CD4-positive, alpha-beta T cell (primary cell): Measurements from ENCODE around the gene RBMS2. TPM values are rescaled to one million over a fixed set of nuclear protein-coding genes. Genes with fewer than 3 reads are reported as not detected.

Experiments used
- ATAC-seq: fragments of 200-7000 bp; cut with Tn5 transposase; one replicate; pipeline ENCODE4 v1.10.0; 2022; ENCODE audit warnings: mild to moderate bottlenecking; ENCODE audit not compliant: poor library complexity
- CTCF ChIA-PET: fragments of 350-600 bp; sonication (Branson Sonifier 250); formaldehyde crosslinking; loops from one replicate; lab custom pipeline; 2021; ENCODE audit warnings: antibody characterized with exemption, inconsistent platforms; lab: Charles Lee
- POLR2A ChIA-PET: fragments of 350-600 bp; sonication (Branson Sonifier 250); formaldehyde crosslinking; loops from one replicate; lab custom pipeline; 2021; ENCODE audit warnings: antibody characterized with exemption, inconsistent platforms; lab: Charles Lee
- DNase-seq, 14 experiments: peaks; one replicate each; pipeline ENCODE4 v3.0.0-alpha.2; 2013 to 2020; ENCODE audit warnings: mixed read lengths in 2 of 14
- H3K27ac ChIP-seq, 2 donors: one replicate each; pipeline versions ENCODE4 v1.5.1 to v1.7.0; 2013; ENCODE audit warnings: low read length in 2 of 2, low read depth in 1 of 2, mild to moderate bottlenecking in 1 of 2
- H3K27me3 ChIP-seq, 2 experiments: 1 replicate in 1 of 2; 2 replicates in 1 of 2; pipeline versions ENCODE4 v1.6.1 to v1.7.0; 2013; ENCODE audit warnings: low read length in 2 of 2, control low read depth in 1 of 2, mild to moderate bottlenecking in 1 of 2, moderate library complexity in 1 of 2; ENCODE audit not compliant: insufficient read depth in 2 of 2, control insufficient read depth in 1 of 2
- H3K36me3 ChIP-seq: one replicate; pipeline ENCODE4 v1.6.1; 2013; ENCODE audit warnings: low read length, control low read depth; ENCODE audit not compliant: insufficient read depth
- H3K4me1 ChIP-seq: one replicate; pipeline ENCODE4 v1.6.1; 2013; ENCODE audit warnings: low read length, control low read depth; ENCODE audit not compliant: insufficient read depth
- H3K4me3 ChIP-seq: one replicate; pipeline ENCODE4 v1.5.1; 2013; ENCODE audit warnings: mild to moderate bottlenecking, low read length, moderate library complexity
- H3K9me3 ChIP-seq, 2 experiments: 1 replicate in 1 of 2; 2 replicates in 1 of 2; pipeline versions ENCODE4 v1.6.1 to v1.7.0; 2013; ENCODE audit warnings: low read length in 2 of 2, mild to moderate bottlenecking in 2 of 2, control low read depth in 1 of 2, moderate library complexity in 1 of 2; ENCODE audit not compliant: control insufficient read depth in 1 of 2, insufficient read depth in 1 of 2
- H3K27ac Mint-ChIP-seq: one replicate; pipeline ENCODE4 v1.8.0; 2020; ENCODE audit warnings: mixed read lengths
- H3K27me3 Mint-ChIP-seq: one replicate; pipeline ENCODE4 v1.8.0; 2021; ENCODE audit warnings: mixed read lengths
- H3K36me3 Mint-ChIP-seq: one replicate; pipeline ENCODE4 v1.8.0; 2021; ENCODE audit warnings: low read depth, mixed read lengths
- H3K4me1 Mint-ChIP-seq: one replicate; pipeline ENCODE4 v1.8.0; 2021; ENCODE audit warnings: low read depth, mixed read lengths
- H3K4me3 Mint-ChIP-seq: one replicate; pipeline ENCODE4 v1.8.0; 2020; ENCODE audit warnings: mild to moderate bottlenecking, mixed read lengths
- H3K9me3 Mint-ChIP-seq: one replicate; pipeline ENCODE4 v1.8.0; 2020; ENCODE audit warnings: mixed read lengths
- CTCF ChIP-seq: fragments of 200-600 bp; IDR thresholded peaks from one replicate; pipeline ENCODE4 v1.8.0; 2022; ENCODE audit warnings: antibody characterized with exemption, mild to moderate bottlenecking
- intact Hi-C, 2 experiments: fragments of 100-400 bp; cut with DNase I in 1 of 2; cut with micrococcal nuclease in 1 of 2; formaldehyde crosslinking; loops; one replicate each; pipeline versions ENCODE4 v1.15.1 to v1.9.0; 2023 to 2025; cut with DNase I, micrococcal nuclease
- total RNA-seq, 174 experiments: library from RNA in 2 of 174; stranded (reverse) in 2 of 174; gene quantifications; one replicate each; pipeline ENCODE4 v1.2.3 and lab custom pipeline; 2021 to 2026

The RBMS2 gene
- total RNA-seq, 2 experiments from 2014 or later, result 5.1 to 10.8 TPM

- Mint-ChIP-seq H3K4me1 (peaks cover 38% of the 10 kb centered on the region), H3K9me3 (no peaks in the 10 kb centered on the region)
- no peak for DNase-seq
Observed at GRCh38 chr12:56521209-56521589, 421 bp upstream of the RBMS2 start.

GRCh38 chr12:56522411-56523193 is 982 bp downstream of the RBMS2 start:
- intact Hi-C loops, result no loop called here
- Histone ChIP-seq H3K4me3 (peak overlapping the region; percentile 54), H3K9me3 (no peaks in the 10 kb centered on the region), H3K27ac (no peak overlapping the region), H3K27me3 (no peaks in the 10 kb centered on the region), H3K4me1 (peaks cover 20% of the 10 kb centered on the region), H3K36me3 (no peaks in the 10 kb centered on the region)
- TF ChIP-seq CTCF, result no peak
- H3K27me3 Mint-ChIP-seq, result no peaks in the 10 kb centered on the region
- ChIA-PET CTCF (interaction anchor here (1.3 to 1.4 kb wide), 2 partner anchors 8 to 51 kb away, joined by 4 read pairs; no protein-coding TSS in a partner anchor), POLR2A (interaction anchor here (0.9 to 3.1 kb wide), 13 partner anchors 8 to 589 kb away, joined by 3 to 18 read pairs (median 5); partner anchors contain the start of genes GLS2, PTGES3 and STAT6)
- no peaks in the 10 kb centered on the region for H3K9me3 Mint-ChIP-seq
- H3K36me3 Mint-ChIP-seq, result no peaks in the 10 kb centered on the region
- ATAC-seq, result no peak
- H3K4me3 Mint-ChIP-seq, result peak overlapping the region; percentile 98
- peaks cover 38% of the 10 kb centered on the region for H3K4me1 Mint-ChIP-seq
- H3K27ac Mint-ChIP-seq, result peak overlapping the region; percentile 71
- peak in 1 of 14 experiments; percentile 12 for DNase-seq

More at GRCh38 chr12:56521209-56521589, 421 bp upstream of the RBMS2 start:
- CTCF ChIA-PET, result interaction anchor here (1.3 kb wide), 1 partner anchor 52 kb away, joined by 4 read pairs; no protein-coding TSS in a partner anchor
- POLR2A ChIA-PET, result interaction anchor here (1.0 to 3.1 kb wide), 9 partner anchors 7 to 164 kb away, joined by 3 to 18 read pairs (median 5); no protein-coding TSS in a partner anchor
- Mint-ChIP-seq H3K27me3 (no peaks in the 10 kb centered on the region), H3K4me3 (peak overlapping the region; percentile 98), H3K27ac (peak overlapping the region; percentile 71), H3K36me3 (no peaks in the 10 kb centered on the region)
- Histone ChIP-seq H3K27ac (no peak overlapping the region), H3K4me3 (peak overlapping the region; percentile 54), H3K4me1 (peaks cover 20% of the 10 kb centered on the region), H3K9me3 (no peaks in the 10 kb centered on the region), H3K27me3 (no peaks in the 10 kb centered on the region), H3K36me3 (no peaks in the 10 kb centered on the region)
- TF ChIP-seq CTCF, result no peak
- ATAC-seq, result peak; percentile 73
- intact Hi-C loops, result loop anchor here in 1 of 2 experiments (2.0 kb wide), 1 partner anchor 50 kb away; no protein-coding TSS in a partner anchor

GRCh38 chr12:56528846-56529245 is 7.2 kb downstream of the RBMS2 start:
- Histone ChIP-seq H3K9me3 (no peaks in the 10 kb centered on the region), H3K4me3 (no peak overlapping the region), H3K27ac (no peak overlapping the region), H3K36me3 (no peaks in the 10 kb centered on the region), H3K27me3 (no peaks in the 10 kb centered on the region), H3K4me1 (no peaks in the 10 kb centered on the region)
- H3K27ac Mint-ChIP-seq, result no peak overlapping the region
- ChIA-PET POLR2A (no interaction called here), CTCF (interaction anchor here (0.8 kb wide), 1 partner anchor 12 kb away, joined by 5 read pairs; no protein-coding TSS in a partner anchor)
- no peak for DNase-seq
- intact Hi-C loops, result no loop called here
- no peaks in the 10 kb centered on the region for H3K27me3 Mint-ChIP-seq
- TF ChIP-seq CTCF, result no peak
- ATAC-seq, result no peak
- no peaks in the 10 kb centered on the region for H3K36me3 Mint-ChIP-seq
- H3K4me1 Mint-ChIP-seq, result no peaks in the 10 kb centered on the region
- no peaks in the 10 kb centered on the region for H3K9me3 Mint-ChIP-seq
- H3K4me3 Mint-ChIP-seq, result no peak overlapping the region
